ENCODE measurements around the gene LCLAT1. TPM values are rescaled to one million over a fixed set of nuclear protein-coding genes. Genes with fewer than 3 reads are reported as not detected.

Gene LCLAT1
- total RNA-seq, 1 experiment from 2014 or later, result 36.0 TPM

DNA sequence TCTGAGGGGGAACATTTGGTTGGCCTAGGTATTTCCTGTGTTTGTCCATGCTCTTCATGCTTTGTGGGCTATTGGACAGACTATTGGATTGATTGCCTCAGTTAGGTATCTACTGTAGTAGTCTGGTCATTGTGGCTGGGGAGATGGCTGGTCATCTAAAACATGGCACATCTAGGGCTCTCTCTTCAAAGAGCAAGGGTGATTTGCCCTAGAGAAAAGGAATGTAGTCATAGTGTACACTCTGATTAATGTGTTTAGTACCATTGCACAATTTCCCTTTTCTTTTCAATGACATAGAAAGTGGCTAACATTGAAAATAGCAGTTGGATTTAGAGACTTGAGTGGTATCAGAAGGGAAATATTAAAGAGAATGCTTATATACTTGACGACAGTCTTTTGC lies 114.3 kb downstream of the LCLAT1 start:
- Histone ChIP-seq H3K4me3 (ENCODE audit: low read depth in 2 of 2, low read length in 2 of 2) (no peak overlapping the region), H3K27me3 (ENCODE audit: control insufficient read depth, insufficient read depth, low read length) (no peaks in the 10 kb centered on the region), H3K9me3 (ENCODE audit: control insufficient read depth, insufficient read depth, low read depth, low read length) (no peaks in the 10 kb centered on the region), H3K36me3 (ENCODE audit: control insufficient read depth, insufficient read depth, low read length) (no peaks in the 10 kb centered on the region), H3K4me1 (ENCODE audit: control insufficient read depth, insufficient read depth, low read length) (no peaks in the 10 kb centered on the region), H3K27ac (ENCODE audit: low read length) (no peak overlapping the region)
- ATAC-seq (no peak), DNase-seq (ENCODE audit: low read depth, low spot score) (no peak)
- no TSS peak for BruUV-seq (replicated peaks)
- intact Hi-C loops (cut with micrococcal nuclease; ENCODE audit: unreplicated experiment) (no loop called here), in situ Hi-C loops (cut with HindIII; ENCODE audit: low pct_unique_long_range_greater_than_20kb, low sequenced_read_pairs) (no loop called here)
- TF ChIP-seq POLR2AphosphoS5 (IDR thresholded peaks at IDR 0.05; ENCODE audit: low read depth, low read length) (no peak), SIN3A (IDR thresholded peaks at IDR 0.05; ENCODE audit: borderline replicate concordance, insufficient read depth, low read depth, low read length) (no peak), TCF7L2 (IDR thresholded peaks at IDR 0.05; ENCODE audit: low read depth, low read length) (no peak)
- TF ChIP-seq, protein P1, sequence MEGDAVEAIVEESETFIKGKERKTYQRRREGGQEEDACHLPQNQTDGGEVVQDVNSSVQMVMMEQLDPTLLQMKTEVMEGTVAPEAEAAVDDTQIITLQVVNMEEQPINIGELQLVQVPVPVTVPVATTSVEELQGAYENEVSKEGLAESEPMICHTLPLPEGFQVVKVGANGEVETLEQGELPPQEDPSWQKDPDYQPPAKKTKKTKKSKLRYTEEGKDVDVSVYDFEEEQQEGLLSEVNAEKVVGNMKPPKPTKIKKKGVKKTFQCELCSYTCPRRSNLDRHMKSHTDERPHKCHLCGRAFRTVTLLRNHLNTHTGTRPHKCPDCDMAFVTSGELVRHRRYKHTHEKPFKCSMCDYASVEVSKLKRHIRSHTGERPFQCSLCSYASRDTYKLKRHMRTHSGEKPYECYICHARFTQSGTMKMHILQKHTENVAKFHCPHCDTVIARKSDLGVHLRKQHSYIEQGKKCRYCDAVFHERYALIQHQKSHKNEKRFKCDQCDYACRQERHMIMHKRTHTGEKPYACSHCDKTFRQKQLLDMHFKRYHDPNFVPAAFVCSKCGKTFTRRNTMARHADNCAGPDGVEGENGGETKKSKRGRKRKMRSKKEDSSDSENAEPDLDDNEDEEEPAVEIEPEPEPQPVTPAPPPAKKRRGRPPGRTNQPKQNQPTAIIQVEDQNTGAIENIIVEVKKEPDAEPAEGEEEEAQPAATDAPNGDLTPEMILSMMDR (IDR thresholded peaks at IDR 0.05), result no peak
- TF ChIP-seq, protein P2, sequence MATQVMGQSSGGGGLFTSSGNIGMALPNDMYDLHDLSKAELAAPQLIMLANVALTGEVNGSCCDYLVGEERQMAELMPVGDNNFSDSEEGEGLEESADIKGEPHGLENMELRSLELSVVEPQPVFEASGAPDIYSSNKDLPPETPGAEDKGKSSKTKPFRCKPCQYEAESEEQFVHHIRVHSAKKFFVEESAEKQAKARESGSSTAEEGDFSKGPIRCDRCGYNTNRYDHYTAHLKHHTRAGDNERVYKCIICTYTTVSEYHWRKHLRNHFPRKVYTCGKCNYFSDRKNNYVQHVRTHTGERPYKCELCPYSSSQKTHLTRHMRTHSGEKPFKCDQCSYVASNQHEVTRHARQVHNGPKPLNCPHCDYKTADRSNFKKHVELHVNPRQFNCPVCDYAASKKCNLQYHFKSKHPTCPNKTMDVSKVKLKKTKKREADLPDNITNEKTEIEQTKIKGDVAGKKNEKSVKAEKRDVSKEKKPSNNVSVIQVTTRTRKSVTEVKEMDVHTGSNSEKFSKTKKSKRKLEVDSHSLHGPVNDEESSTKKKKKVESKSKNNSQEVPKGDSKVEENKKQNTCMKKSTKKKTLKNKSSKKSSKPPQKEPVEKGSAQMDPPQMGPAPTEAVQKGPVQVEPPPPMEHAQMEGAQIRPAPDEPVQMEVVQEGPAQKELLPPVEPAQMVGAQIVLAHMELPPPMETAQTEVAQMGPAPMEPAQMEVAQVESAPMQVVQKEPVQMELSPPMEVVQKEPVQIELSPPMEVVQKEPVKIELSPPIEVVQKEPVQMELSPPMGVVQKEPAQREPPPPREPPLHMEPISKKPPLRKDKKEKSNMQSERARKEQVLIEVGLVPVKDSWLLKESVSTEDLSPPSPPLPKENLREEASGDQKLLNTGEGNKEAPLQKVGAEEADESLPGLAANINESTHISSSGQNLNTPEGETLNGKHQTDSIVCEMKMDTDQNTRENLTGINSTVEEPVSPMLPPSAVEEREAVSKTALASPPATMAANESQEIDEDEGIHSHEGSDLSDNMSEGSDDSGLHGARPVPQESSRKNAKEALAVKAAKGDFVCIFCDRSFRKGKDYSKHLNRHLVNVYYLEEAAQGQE (IDR thresholded peaks at IDR 0.05; ENCODE audit: insufficient read depth in 1 of 2, low read depth in 2 of 2, low read length in 1 of 2), result no peak
- POLR2A ChIA-PET, result no interaction called here
- CTCF ChIA-PET, result no interaction called here

DNA sequence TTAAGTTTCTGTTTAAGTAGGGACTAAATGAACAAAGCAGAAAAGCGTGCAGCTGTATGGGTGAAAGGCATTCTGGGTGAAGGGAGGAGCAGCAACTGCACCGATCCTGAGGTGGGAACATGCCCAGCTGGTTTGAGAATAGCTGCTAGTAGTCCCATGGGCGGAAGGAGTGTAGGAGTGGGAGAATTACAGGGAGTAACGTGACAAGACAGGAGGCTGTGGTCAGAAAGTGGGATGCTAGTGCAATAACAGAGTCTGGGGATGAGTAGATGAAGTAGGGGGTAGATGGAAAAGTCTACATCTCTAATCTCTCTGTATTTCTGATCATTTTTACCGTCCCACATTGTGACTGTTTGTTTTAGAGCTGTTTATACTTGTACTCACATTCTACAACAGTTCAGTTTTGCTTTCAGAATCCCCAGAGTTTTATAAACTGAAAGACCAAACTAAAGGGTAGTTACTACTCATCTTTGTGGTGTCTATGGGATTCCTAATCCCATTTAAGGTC lies 118.9 kb downstream of the LCLAT1 start:
- ATAC-seq (no peak), DNase-seq (ENCODE audit: low read depth, low spot score) (no peak)
- Histone ChIP-seq H3K4me3 (ENCODE audit: low read depth in 2 of 2, low read length in 2 of 2) (no peak overlapping the region), H3K36me3 (ENCODE audit: control insufficient read depth, insufficient read depth, low read length) (no peaks in the 10 kb centered on the region; the same call in 1 of the 2 replicates), H3K27ac (ENCODE audit: low read length) (no peak overlapping the region), H3K27me3 (ENCODE audit: control insufficient read depth, insufficient read depth, low read length) (no peaks in the 10 kb centered on the region), H3K4me1 (ENCODE audit: control insufficient read depth, insufficient read depth, low read length) (no peaks in the 10 kb centered on the region), H3K9me3 (ENCODE audit: control insufficient read depth, insufficient read depth, low read depth, low read length) (no peaks in the 10 kb centered on the region)
- ChIA-PET CTCF (no interaction called here), POLR2A (no interaction called here)
- in situ Hi-C loops (cut with HindIII; ENCODE audit: low pct_unique_long_range_greater_than_20kb, low sequenced_read_pairs) (no loop called here), intact Hi-C loops (cut with micrococcal nuclease; ENCODE audit: unreplicated experiment) (no loop called here)
- BruUV-seq (replicated peaks), result no TSS peak
- TF ChIP-seq TCF7L2 (IDR thresholded peaks at IDR 0.05; ENCODE audit: low read depth, low read length), result no peak
- no peak for TF ChIP-seq SIN3A (IDR thresholded peaks at IDR 0.05; ENCODE audit: borderline replicate concordance, insufficient read depth, low read depth, low read length)
- TF ChIP-seq, protein P2 (IDR thresholded peaks at IDR 0.05; ENCODE audit: insufficient read depth in 1 of 2, low read depth in 2 of 2, low read length in 1 of 2), result no peak
- TF ChIP-seq POLR2AphosphoS5 (IDR thresholded peaks at IDR 0.05; ENCODE audit: low read depth, low read length), result no peak
- TF ChIP-seq, protein P1 (IDR thresholded peaks at IDR 0.05), result no peak
